K562 (cell line): ENCODE results near the gene LRRC41. TPM values are rescaled to one million over a fixed set of nuclear protein-coding genes. Genes with fewer than 3 reads are reported as not detected.
A peak's percentile ranks its signal among the peaks of the same experiment; 100 is the strongest.
"Not testable (repeated sequence)": the region's sequence is repeated elsewhere in the genome, so short reads cannot be mapped to it uniquely, and the experiment has no call there.

ENCODE experiments used
- ATAC-seq: fragments of 200-7000 bp; cut with Tn5 transposase; 3 replicates; pipeline ENCODE4 v1.9.1; 2020; ENCODE audit warnings: moderate library complexity
- BruUV-seq: library from RNA; stranded (reverse); fragments of 400-500 nt; replicated peaks from 2 replicates; lab custom pipeline; 2021; lab: Mats Ljungman, UMichigan
- CTCF ChIA-PET: fragments of 300-600 bp; formaldehyde crosslinking; extraction: SDS; loops from one replicate; lab custom pipeline; 2021; ENCODE audit warnings: low intra/inter-chr PET ratio; lab: Yijun Ruan, JAX
- POLR2A ChIA-PET: fragments of 300-600, 350-650 bp; sonication (Branson Sonifier 250); formaldehyde crosslinking; extraction: SDS; loops from one replicate; lab custom pipeline; 2021; ENCODE audit warnings: antibody characterized with exemption, inconsistent platforms; lab: Yijun Ruan, JAX
- DNase-seq, 4 experiments: peaks; one replicate each; pipeline versions ENCODE4 v3.0.0 to v3.0.0-alpha.2; 2011 to 2018; ENCODE audit warnings: low spot score in 3 of 4, mixed read lengths in 3 of 4; ENCODE audit errors: extremely low read depth in 1 of 4
- FAIRE-seq: peaks from 2 replicates; lab custom pipeline; 2011; peaks lifted over from hg19 to GRCh38; lab: Jason Lieb, UNC
- H2AFZ ChIP-seq: 2 replicates; pipeline ENCODE4 v1.6.0; 2011; ENCODE audit warnings: low read depth, low read length, control low read depth, inconsistent platforms
- H3K27ac ChIP-seq: fragments of 200-600 bp; 3 replicates; pipeline ENCODE4 v1.8.0; 2011; ENCODE audit warnings: low read depth, mild to moderate bottlenecking, control low read depth, inconsistent platforms, low read length, moderate library complexity, mixed read lengths; ENCODE audit errors: extremely low read depth
- H3K27me3 ChIP-seq, 2 experiments: fragments of 300-600 bp in 1 of 2; 2 replicates in 1 of 2; 3 replicates in 1 of 2; pipeline versions ENCODE4 v1.6.0 to v1.8.0; 2011; ENCODE audit warnings: inconsistent platforms in 2 of 2, low read length in 2 of 2, mild to moderate bottlenecking in 1 of 2, mixed read lengths in 1 of 2, moderate library complexity in 1 of 2; ENCODE audit not compliant: control insufficient read depth in 2 of 2, insufficient read depth in 2 of 2
- H3K36me3 ChIP-seq: fragments of 300-600 bp; 3 replicates; pipeline ENCODE4 v1.8.0; 2011; ENCODE audit warnings: mild to moderate bottlenecking, low read length, inconsistent platforms; ENCODE audit not compliant: control insufficient read depth, insufficient read depth
- H3K4me1 ChIP-seq, 2 experiments: fragments of 200-600 bp in 1 of 2; replicated peaks in 1 of 2; 2 replicates in 1 of 2; 3 replicates in 1 of 2; pipeline versions ENCODE4 v1.5.1 to v1.8.0; 2011; ENCODE audit warnings: inconsistent platforms in 2 of 2, low read length in 2 of 2, mild to moderate bottlenecking in 1 of 2, mixed read lengths in 1 of 2, moderate library complexity in 1 of 2; ENCODE audit not compliant: control insufficient read depth in 2 of 2, insufficient read depth in 2 of 2
- H3K4me2 ChIP-seq: 2 replicates; pipeline ENCODE4 v1.6.1; 2011; ENCODE audit warnings: low read length, control low read depth, inconsistent platforms, mixed read lengths; ENCODE audit not compliant: insufficient read depth
- H3K4me3 ChIP-seq: fragments of 200-600 bp; sonication (generic), shearing (Covaris generic); 2 replicates; pipeline ENCODE4 v1.5.1; 2016; ENCODE audit warnings: control low read depth, inconsistent platforms
- H3K79me2 ChIP-seq: fragments of 200-600 bp; 3 replicates; pipeline ENCODE4 v1.8.0; 2011; ENCODE audit warnings: low read length, inconsistent platforms; ENCODE audit not compliant: control insufficient read depth, insufficient read depth
- H3K9ac ChIP-seq, 2 experiments: 2 replicates each; pipeline versions ENCODE4 v1.6.0 to v1.6.1; 2011; ENCODE audit warnings: low read depth in 2 of 2, low read length in 2 of 2, control low read depth in 1 of 2, inconsistent platforms in 1 of 2, mild to moderate bottlenecking in 1 of 2, mixed read lengths in 1 of 2; ENCODE audit not compliant: insufficient read depth in 1 of 2
- H3K9me1 ChIP-seq: one replicate; pipeline ENCODE4 v1.6.0; 2011; ENCODE audit warnings: inconsistent platforms, mild to moderate bottlenecking, low read length, moderate library complexity; ENCODE audit not compliant: control insufficient read depth, insufficient read depth
- H3K9me3 ChIP-seq: replicated peaks from 2 replicates; pipeline ENCODE4 v1.5.1; 2011; ENCODE audit warnings: low read depth, low read length, inconsistent platforms; ENCODE audit not compliant: control insufficient read depth, insufficient read depth
- H4K20me1 ChIP-seq: replicated peaks from 2 replicates; pipeline ENCODE4 v1.6.1; 2011; ENCODE audit warnings: low read length, inconsistent platforms, mixed read lengths; ENCODE audit not compliant: control insufficient read depth, insufficient read depth
- CBFA2T2 ChIP-seq: fragments of 450-650 bp; conservative IDR thresholded peaks from 2 replicates; pipeline ENCODE4 v1.6.1; 2017; ENCODE audit warnings: mild to moderate bottlenecking
- CBFA2T3 ChIP-seq: fragments of 450-650 bp; IDR thresholded peaks from 2 replicates; pipeline ENCODE4 v1.6.1; 2017
- KDM1A ChIP-seq, 2 experiments: fragments of 450-650 bp; IDR thresholded peaks; 2 replicates each; pipeline ENCODE4 v1.6.1; 2016; ENCODE audit warnings: mild to moderate bottlenecking in 2 of 2
- NFIC ChIP-seq: fragments of 450-650 bp; IDR thresholded peaks from 2 replicates; pipeline ENCODE4 v1.6.1; 2017; ENCODE audit warnings: mild to moderate bottlenecking, inconsistent platforms
- TAL1 ChIP-seq: fragments of 450-650 bp; IDR thresholded peaks from 2 replicates; pipeline ENCODE4 v1.6.1; 2016; ENCODE audit warnings: mild to moderate bottlenecking
- WGBS: fragments of 100-300 bp; shearing (Covaris generic); methylation state at CpG from one replicate; pipeline ENCODE4 v1.1.6; 2016; ENCODE audit warnings: low coverage, mixed read lengths; ENCODE audit not compliant: insufficient coverage; ENCODE audit errors: missing lambda C conversion rate; 5-methylcytosine and 5-hydroxymethylcytosine counted together
- in situ Hi-C: fragments of 300-500 bp; cut with MboI; formaldehyde crosslinking; loops from 4 replicates; pipeline ENCODE4 v1.15.0; 2018; ENCODE audit warnings: inconsistent platforms, mixed read lengths
- intact Hi-C: fragments of 100-400 bp; cut with micrococcal nuclease; formaldehyde crosslinking; loops from 2 replicates; pipeline ENCODE4 v1.14.2; 2022
- polyA plus RNA-seq, 8 experiments: library from polyadenylated mRNA; depleted of rRNA in 4 of 8; stranded (reverse) in 5 of 8; unstranded in 3 of 8; fragments of >200 nt; fragmentation: Nextera tagmentation in 2 of 8; fragmentation: Illumina TruSeq in 1 of 8; extraction: Ambion mirVana in 2 of 8; extraction: Trizol in 1 of 8; gene quantifications; 2 replicates each; pipeline versions ENCODE4 v1.2.1 to v1.2.3, GENCODE V29; 2011 to 2014; ENCODE audit warnings: inconsistent platforms in 1 of 8, missing spikeins in 1 of 8
- total RNA-seq, 7 experiments: library from RNA; depleted of rRNA in 6 of 7; stranded (reverse); fragments of >200 nt in 6 of 7; fragmentation: Illumina TruSeq in 2 of 7; extraction: Trizol in 2 of 7; gene quantifications; 2 replicates each; pipeline versions ENCODE4 v1.2.1 to v1.2.3, GENCODE V29; 2011 to 2021; ENCODE audit warnings: low replicate concordance in 1 of 7
- TF ChIP-seq, protein P1 (sequence below), 2 experiments: fragments of 450-650 bp; conservative IDR thresholded peaks; 2 replicates each; pipeline ENCODE4 v1.6.1; 2017; ENCODE audit warnings: mild to moderate bottlenecking in 2 of 2, moderate library complexity in 2 of 2
- TF ChIP-seq, protein P2 (sequence below): fragments of 450-650 bp; IDR thresholded peaks from 2 replicates; pipeline ENCODE4 v1.6.1; 2017; ENCODE audit warnings: antibody characterized with exemption, mild to moderate bottlenecking
- TF ChIP-seq, protein P3 (sequence below): fragments of 450-650 bp; IDR thresholded peaks from 2 replicates; pipeline ENCODE4 v1.6.1; 2018; ENCODE audit not compliant: partially characterized antibody
- TF ChIP-seq, protein P4 (sequence below): sonication (generic); formaldehyde crosslinking; IDR thresholded peaks from 2 replicates; pipeline ENCODE4 v1.9.0; 2022; ENCODE audit warnings: mild to moderate bottlenecking, missing genetic modification reagents

The LRRC41 gene
- total and polyA plus RNA-seq, 9 of the 15 experiments (the other 6 are each of a cell fraction or from before 2014, with no cell fraction given), result 10.5 to 64.7 (median 44.2) TPM

DNA sequence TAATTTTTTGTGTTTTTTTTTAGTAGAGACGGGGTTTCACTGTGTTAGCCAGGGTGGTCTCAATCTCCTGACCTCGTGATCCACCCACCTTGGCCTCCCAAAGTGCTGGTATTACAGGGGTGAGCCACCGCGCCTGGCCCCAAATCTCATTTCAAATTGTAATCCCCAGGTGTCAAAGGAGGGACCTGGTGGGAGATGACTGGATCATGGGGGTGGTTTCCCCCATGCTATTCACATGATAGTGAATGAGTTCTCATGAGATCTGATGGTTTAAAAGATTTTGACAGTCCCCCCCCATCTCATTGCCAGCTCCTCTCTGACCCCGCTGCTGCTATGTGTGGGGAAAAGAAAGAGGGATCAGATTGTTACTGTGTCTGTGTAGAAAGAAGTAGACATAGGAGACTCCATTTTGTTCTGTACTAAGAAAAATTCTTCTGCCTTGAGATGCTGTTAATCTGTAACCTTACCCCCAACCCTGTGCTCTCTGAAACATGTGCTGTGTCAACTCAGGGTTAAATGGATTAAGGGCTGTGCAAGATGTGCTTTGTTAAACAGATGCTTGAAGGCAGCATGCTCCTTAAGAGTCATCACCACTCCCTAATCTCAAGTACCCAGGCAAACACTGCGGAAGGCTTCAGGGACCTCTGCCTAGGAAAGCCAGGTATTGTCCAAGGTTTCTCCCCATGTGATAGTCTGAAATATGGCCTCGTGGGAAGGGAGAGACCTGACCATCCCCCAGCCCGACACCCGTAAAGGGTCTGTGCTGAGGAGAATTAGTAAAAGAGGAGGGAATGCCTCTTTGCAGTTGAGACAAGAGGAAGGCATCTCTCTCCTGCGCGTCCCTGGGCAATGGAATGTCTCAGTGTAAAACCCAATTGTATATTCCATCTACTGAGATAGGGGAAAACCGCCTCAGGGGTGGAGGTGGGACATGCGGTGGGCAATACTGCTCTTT, 16.8 kb upstream of the LRRC41 start:
- H3K27ac ChIP-seq, H3K9me3 ChIP-seq, H3K9ac ChIP-seq, CTCF ChIA-PET, H3K9me1 ChIP-seq, intact Hi-C loops, BruUV-seq, H3K27me3 ChIP-seq, H2AFZ ChIP-seq, H3K4me1 ChIP-seq, H3K4me3 ChIP-seq, H3K4me2 ChIP-seq, H4K20me1 ChIP-seq, ATAC-seq, FAIRE-seq, H3K79me2 ChIP-seq, in situ Hi-C loops, DNase-seq: not testable (repeated sequence)
- POLR2A ChIA-PET, result interaction anchor here (0.8 to 4.7 kb wide), 5 partner anchors 7 to 20 kb away, joined by 3 to 33 read pairs (median 20); partner anchors contain the start of genes LRRC41, NSUN4 and UQCRH
- H3K36me3 ChIP-seq, result peaks cover 21% of the 10 kb centered on the region
- WGBS, result 54% methylated on average over 11 of the region's 13 CpGs
- TF ChIP-seq CBFA2T3, result peak; percentile 72
- TF ChIP-seq TAL1, result peak; percentile 17; the same call in 1 of the 2 replicates
- TF ChIP-seq NFIC, result 0 out of 2 replicates have a peak, but pooled peaks have one; percentile 6
- TF ChIP-seq, protein P1, sequence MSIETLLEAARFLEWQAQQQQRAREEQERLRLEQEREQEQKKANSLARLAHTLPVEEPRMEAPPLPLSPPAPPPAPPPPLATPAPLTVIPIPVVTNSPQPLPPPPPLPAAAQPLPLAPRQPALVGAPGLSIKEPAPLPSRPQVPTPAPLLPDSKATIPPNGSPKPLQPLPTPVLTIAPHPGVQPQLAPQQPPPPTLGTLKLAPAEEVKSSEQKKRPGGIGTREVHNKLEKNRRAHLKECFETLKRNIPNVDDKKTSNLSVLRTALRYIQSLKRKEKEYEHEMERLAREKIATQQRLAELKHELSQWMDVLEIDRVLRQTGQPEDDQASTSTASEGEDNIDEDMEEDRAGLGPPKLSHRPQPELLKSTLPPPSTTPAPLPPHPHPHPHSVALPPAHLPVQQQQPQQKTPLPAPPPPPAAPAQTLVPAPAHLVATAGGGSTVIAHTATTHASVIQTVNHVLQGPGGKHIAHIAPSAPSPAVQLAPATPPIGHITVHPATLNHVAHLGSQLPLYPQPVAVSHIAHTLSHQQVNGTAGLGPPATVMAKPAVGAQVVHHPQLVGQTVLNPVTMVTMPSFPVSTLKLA (conservative IDR thresholded peaks at IDR 0.05), result 0 out of 4 replicates have a peak, but pooled peaks of 1 of the 2 experiments have one; percentile 39
- peak in 1 of 2 experiments; percentile 21; a peak in 1 of 4 replicates for TF ChIP-seq KDM1A (IDR thresholded peaks at IDR 0.05)
- peak; percentile 60 for TF ChIP-seq CBFA2T2
- TF ChIP-seq, protein P2, sequence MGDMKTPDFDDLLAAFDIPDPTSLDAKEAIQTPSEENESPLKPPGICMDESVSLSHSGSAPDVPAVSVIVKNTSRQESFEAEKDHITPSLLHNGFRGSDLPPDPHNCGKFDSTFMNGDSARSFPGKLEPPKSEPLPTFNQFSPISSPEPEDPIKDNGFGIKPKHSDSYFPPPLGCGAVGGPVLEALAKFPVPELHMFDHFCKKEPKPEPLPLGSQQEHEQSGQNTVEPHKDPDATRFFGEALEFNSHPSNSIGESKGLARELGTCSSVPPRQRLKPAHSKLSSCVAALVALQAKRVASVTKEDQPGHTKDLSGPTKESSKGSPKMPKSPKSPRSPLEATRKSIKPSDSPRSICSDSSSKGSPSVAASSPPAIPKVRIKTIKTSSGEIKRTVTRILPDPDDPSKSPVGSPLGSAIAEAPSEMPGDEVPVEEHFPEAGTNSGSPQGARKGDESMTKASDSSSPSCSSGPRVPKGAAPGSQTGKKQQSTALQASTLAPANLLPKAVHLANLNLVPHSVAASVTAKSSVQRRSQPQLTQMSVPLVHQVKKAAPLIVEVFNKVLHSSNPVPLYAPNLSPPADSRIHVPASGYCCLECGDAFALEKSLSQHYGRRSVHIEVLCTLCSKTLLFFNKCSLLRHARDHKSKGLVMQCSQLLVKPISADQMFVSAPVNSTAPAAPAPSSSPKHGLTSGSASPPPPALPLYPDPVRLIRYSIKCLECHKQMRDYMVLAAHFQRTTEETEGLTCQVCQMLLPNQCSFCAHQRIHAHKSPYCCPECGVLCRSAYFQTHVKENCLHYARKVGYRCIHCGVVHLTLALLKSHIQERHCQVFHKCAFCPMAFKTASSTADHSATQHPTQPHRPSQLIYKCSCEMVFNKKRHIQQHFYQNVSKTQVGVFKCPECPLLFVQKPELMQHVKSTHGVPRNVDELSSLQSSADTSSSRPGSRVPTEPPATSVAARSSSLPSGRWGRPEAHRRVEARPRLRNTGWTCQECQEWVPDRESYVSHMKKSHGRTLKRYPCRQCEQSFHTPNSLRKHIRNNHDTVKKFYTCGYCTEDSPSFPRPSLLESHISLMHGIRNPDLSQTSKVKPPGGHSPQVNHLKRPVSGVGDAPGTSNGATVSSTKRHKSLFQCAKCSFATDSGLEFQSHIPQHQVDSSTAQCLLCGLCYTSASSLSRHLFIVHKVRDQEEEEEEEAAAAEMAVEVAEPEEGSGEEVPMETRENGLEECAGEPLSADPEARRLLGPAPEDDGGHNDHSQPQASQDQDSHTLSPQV, result peak; percentile 58
- TF ChIP-seq, protein P3, sequence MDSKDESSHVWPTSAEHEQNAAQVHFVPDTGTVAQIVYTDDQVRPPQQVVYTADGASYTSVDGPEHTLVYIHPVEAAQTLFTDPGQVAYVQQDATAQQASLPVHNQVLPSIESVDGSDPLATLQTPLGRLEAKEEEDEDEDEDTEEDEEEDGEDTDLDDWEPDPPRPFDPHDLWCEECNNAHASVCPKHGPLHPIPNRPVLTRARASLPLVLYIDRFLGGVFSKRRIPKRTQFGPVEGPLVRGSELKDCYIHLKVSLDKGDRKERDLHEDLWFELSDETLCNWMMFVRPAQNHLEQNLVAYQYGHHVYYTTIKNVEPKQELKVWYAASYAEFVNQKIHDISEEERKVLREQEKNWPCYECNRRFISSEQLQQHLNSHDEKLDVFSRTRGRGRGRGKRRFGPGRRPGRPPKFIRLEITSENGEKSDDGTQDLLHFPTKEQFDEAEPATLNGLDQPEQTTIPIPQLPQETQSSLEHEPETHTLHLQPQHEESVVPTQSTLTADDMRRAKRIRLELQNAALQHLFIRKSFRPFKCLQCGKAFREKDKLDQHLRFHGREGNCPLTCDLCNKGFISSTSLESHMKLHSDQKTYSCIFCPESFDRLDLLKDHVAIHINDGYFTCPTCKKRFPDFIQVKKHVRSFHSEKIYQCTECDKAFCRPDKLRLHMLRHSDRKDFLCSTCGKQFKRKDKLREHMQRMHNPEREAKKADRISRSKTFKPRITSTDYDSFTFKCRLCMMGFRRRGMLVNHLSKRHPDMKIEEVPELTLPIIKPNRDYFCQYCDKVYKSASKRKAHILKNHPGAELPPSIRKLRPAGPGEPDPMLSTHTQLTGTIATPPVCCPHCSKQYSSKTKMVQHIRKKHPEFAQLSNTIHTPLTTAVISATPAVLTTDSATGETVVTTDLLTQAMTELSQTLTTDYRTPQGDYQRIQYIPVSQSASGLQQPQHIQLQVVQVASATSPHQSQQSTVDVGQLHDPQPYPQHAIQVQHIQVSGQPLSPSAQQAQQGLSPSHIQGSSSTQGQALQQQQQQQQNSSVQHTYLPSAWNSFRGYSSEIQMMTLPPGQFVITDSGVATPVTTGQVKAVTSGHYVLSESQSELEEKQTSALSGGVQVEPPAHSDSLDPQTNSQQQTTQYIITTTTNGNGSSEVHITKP, result peak; percentile 75
- TF ChIP-seq, protein P4, sequence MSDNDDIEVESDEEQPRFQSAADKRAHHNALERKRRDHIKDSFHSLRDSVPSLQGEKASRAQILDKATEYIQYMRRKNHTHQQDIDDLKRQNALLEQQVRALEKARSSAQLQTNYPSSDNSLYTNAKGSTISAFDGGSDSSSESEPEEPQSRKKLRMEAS, result 0 out of 2 replicates have a peak, but pooled peaks have one; percentile 19
